B cell (primary cell): Measurements from ENCODE around the gene TBC1D17. TPM values are rescaled to one million over a fixed set of nuclear protein-coding genes. Genes with fewer than 3 reads are reported as not detected.

ENCODE experiments used
- ATAC-seq: fragments of 200-7000 bp; cut with Tn5 transposase; one replicate; pipeline ENCODE4 v1.10.0; 2021; ENCODE audit warnings: low read depth, mild to moderate bottlenecking, moderate number of reproducible peaks, moderate library complexity
- CTCF ChIA-PET: fragments of 350-600 bp; sonication (Branson Sonifier 250); formaldehyde crosslinking; loops from one replicate; lab custom pipeline; 2021; ENCODE audit warnings: antibody characterized with exemption, inconsistent platforms; lab: Charles Lee
- POLR2A ChIA-PET: fragments of 350-600 bp; sonication (Branson Sonifier 250); formaldehyde crosslinking; loops from one replicate; lab custom pipeline; 2021; ENCODE audit warnings: antibody characterized with exemption; lab: Charles Lee
- DNase-seq: peaks from one replicate; pipeline ENCODE4 v3.0.0; 2013
- H2AFZ ChIP-seq: 2 replicates; pipeline ENCODE4 v1.6.1; 2012; ENCODE audit warnings: mild to moderate bottlenecking, low read depth, low read length; ENCODE audit not compliant: insufficient read depth, poor library complexity, severe bottlenecking
- H3K27ac ChIP-seq, 2 donors: 1 replicate in 1 of 2; 2 replicates in 1 of 2; pipeline ENCODE4 v1.5.1; 2012 to 2013; ENCODE audit warnings: low read length in 2 of 2, mild to moderate bottlenecking in 2 of 2, moderate library complexity in 1 of 2
- H3K27me3 ChIP-seq, 4 experiments: fragments of 200-600 bp in 1 of 4; sonication (generic) in 1 of 4; replicated peaks in 1 of 4; 1 replicate in 2 of 4; 2 replicates in 2 of 4; pipeline versions ENCODE4 v1.6.1 to v1.7.0; 2013 to 2016; ENCODE audit warnings: low read length in 3 of 4, mild to moderate bottlenecking in 2 of 4, mixed read lengths in 1 of 4, moderate library complexity in 1 of 4; ENCODE audit not compliant: insufficient read depth in 4 of 4, control insufficient read depth in 3 of 4; ENCODE audit errors: control extremely low read depth in 1 of 4
- H3K36me3 ChIP-seq, 2 experiments: replicated peaks in 1 of 2; 1 replicate in 1 of 2; 2 replicates in 1 of 2; pipeline versions ENCODE4 v1.6.1 to v1.7.1; 2013; ENCODE audit warnings: low read length in 1 of 2; ENCODE audit not compliant: insufficient read depth in 2 of 2, control insufficient read depth in 1 of 2; ENCODE audit errors: control extremely low read depth in 1 of 2, extremely low read depth in 1 of 2
- H3K4me1 ChIP-seq, 2 donors: fragments of 200-600 bp in 1 of 2; sonication (generic) in 1 of 2; 1 replicate in 1 of 2; 2 replicates in 1 of 2; pipeline versions ENCODE4 v1.5.1 to v1.6.1; 2013 to 2017; ENCODE audit warnings: low read length in 2 of 2; ENCODE audit not compliant: control insufficient read depth in 2 of 2, insufficient read depth in 2 of 2
- H3K4me2 ChIP-seq: replicated peaks from 2 replicates; pipeline ENCODE3; 2012; ENCODE audit warnings: mild to moderate bottlenecking, low read depth, low read length; ENCODE audit not compliant: poor library complexity, severe bottlenecking
- H3K4me3 ChIP-seq, 5 experiments: fragments of 200-600 bp in 1 of 5; sonication (generic) in 1 of 5; 1 replicate in 3 of 5; 2 replicates in 2 of 5; pipeline versions ENCODE4 v1.5.1 to v1.7.0; 2011 to 2016; ENCODE audit warnings: low read length in 4 of 5, mild to moderate bottlenecking in 4 of 5, low read depth in 2 of 5, control low read depth in 1 of 5, moderate library complexity in 1 of 5; ENCODE audit not compliant: insufficient read depth in 1 of 5; ENCODE audit errors: control extremely low read depth in 1 of 5, extremely low read depth in 1 of 5
- H3K79me2 ChIP-seq: fragments of 200-600 bp; sonication (generic); one replicate; pipeline ENCODE4 v1.6.0; 2016; ENCODE audit warnings: low read length; ENCODE audit not compliant: control insufficient read depth, insufficient read depth
- H3K9ac ChIP-seq: fragments of 200-600 bp; sonication (generic); 2 replicates; pipeline ENCODE4 v1.6.1; 2017; ENCODE audit warnings: mild to moderate bottlenecking, low read length, moderate library complexity
- H3K9me3 ChIP-seq, 3 donors: one replicate each; pipeline versions ENCODE4 v1.6.1 to v1.7.1; 2013; ENCODE audit warnings: low read length in 2 of 3; ENCODE audit not compliant: control insufficient read depth in 2 of 3, insufficient read depth in 1 of 3; ENCODE audit errors: control extremely low read depth in 1 of 3
- H4K20me1 ChIP-seq: 2 replicates; pipeline ENCODE4 v1.6.0; 2012; ENCODE audit warnings: mild to moderate bottlenecking, low read length; ENCODE audit not compliant: insufficient read depth, control insufficient read depth, poor library complexity, severe bottlenecking
- H3K27ac Mint-ChIP-seq: one replicate; pipeline ENCODE4 v1.8.0; 2021; ENCODE audit warnings: mixed read lengths
- H3K27me3 Mint-ChIP-seq: one replicate; pipeline ENCODE4 v1.8.0; 2021; ENCODE audit warnings: mixed read lengths
- H3K4me1 Mint-ChIP-seq: one replicate; pipeline ENCODE4 v1.8.0; 2021; ENCODE audit warnings: mixed read lengths
- H3K4me3 Mint-ChIP-seq: one replicate; pipeline ENCODE4 v1.8.0; 2021; ENCODE audit warnings: mixed read lengths
- H3K9me3 Mint-ChIP-seq: one replicate; pipeline ENCODE4 v1.8.0; 2022; ENCODE audit warnings: mixed read lengths; ENCODE audit not compliant: insufficient read depth
- CTCF ChIP-seq: fragments of 200-600 bp; IDR thresholded peaks from one replicate; pipeline ENCODE4 v1.8.0; 2022; ENCODE audit warnings: antibody characterized with exemption, mild to moderate bottlenecking
- EZH2 ChIP-seq: IDR thresholded peaks from 2 replicates; pipeline ENCODE4 v1.6.1; 2012; ENCODE audit warnings: borderline replicate concordance, low read depth, mild to moderate bottlenecking, moderate library complexity, low read length; ENCODE audit not compliant: insufficient read depth, poor library complexity, severe bottlenecking
- WGBS: methylation state at CpG from one replicate; pipeline ENCODE4 v1.1.5; 2013; ENCODE audit warnings: missing lambda C conversion rate; ENCODE audit not compliant: insufficient coverage; 5-methylcytosine and 5-hydroxymethylcytosine counted together
- intact Hi-C: fragments of 100-400 bp; cut with micrococcal nuclease; formaldehyde crosslinking; loops from one replicate; pipeline ENCODE4 v1.10.0; 2022
- polyA plus RNA-seq: library from polyadenylated mRNA; depleted of rRNA; stranded (reverse); fragments of >200 nt; gene quantifications from 2 replicates; pipeline ENCODE4 v1.2.3, GENCODE V29; 2012
- total RNA-seq, 2 donors: library from RNA; stranded (reverse); fragments of 120-200 nt in 1 of 2; gene quantifications; 1 replicate in 1 of 2; 2 replicates in 1 of 2; pipeline versions ENCODE4 v1.2.3 to v1.2.4, GENCODE V29; 2013 to 2022

The TBC1D17 gene
- total and polyA plus RNA-seq, 2 donors (not counting 1 experiment from before 2014, with no cell fraction given), result 85.7 to 98.7 TPM

GRCh38 chr19:49923055-49924003 lies 45.8 kb downstream of the TBC1D17 start:
- no peaks in the 10 kb centered on the region for H3K9me3 ChIP-seq
- no peaks in the 10 kb centered on the region for H3K27me3 ChIP-seq
- no peak for DNase-seq
- ATAC-seq, result peak; percentile 34
- ChIA-PET POLR2A (interaction anchor here (0.6 kb wide), 1 partner anchor 438 kb away, joined by 3 read pairs; no protein-coding TSS in a partner anchor), CTCF (no interaction called here)
- 86% methylated on average over 28 of the region's 31 CpGs for WGBS
- H3K36me3 ChIP-seq, result peaks cover 1 to 49% of the 10 kb centered on the region in 2 experiments
- H3K9me3 Mint-ChIP-seq, result no peaks in the 10 kb centered on the region
- H3K27me3 Mint-ChIP-seq, result no peaks in the 10 kb centered on the region
- peaks cover 90% of the 10 kb centered on the region for H4K20me1 ChIP-seq
- intact Hi-C loops, result loop anchor here (10.0 kb wide), 1 partner anchor 881 kb away; no protein-coding TSS in a partner anchor
- H2AFZ ChIP-seq, result no peak overlapping the region
- H3K4me1 ChIP-seq, result peaks cover 12 to 28% of the 10 kb centered on the region in 2 donors
- H3K27ac Mint-ChIP-seq, result peak overlapping the region; percentile 61
- H3K4me3 Mint-ChIP-seq, result peak overlapping the region; percentile 13
- H3K4me1 Mint-ChIP-seq, result peaks cover 56% of the 10 kb centered on the region
- no peak overlapping the region for H3K4me3 ChIP-seq
- no peak overlapping the region for H3K9ac ChIP-seq
- TF ChIP-seq CTCF (no peak), EZH2 (no peak)
- H3K79me2 ChIP-seq, result peaks cover 97% of the 10 kb centered on the region
- no peak overlapping the region for H3K4me2 ChIP-seq
- no peak overlapping the region for H3K27ac ChIP-seq
